ENCODE measurements around the gene PDCD2L. TPM values are rescaled to one million over a fixed set of nuclear protein-coding genes. Genes with fewer than 3 reads are reported as not detected.

The PDCD2L gene
- total and polyA plus RNA-seq, 4 donors = 7.5 to 11.8 (median 10.8) TPM

- peaks cover 22 to 54% (median 26%) of the 10 kb centered on the region in 4 donors for H3K36me3 ChIP-seq (ENCODE audit: control insufficient read depth in 4 of 4, insufficient read depth in 4 of 4, low read length in 4 of 4)
- no peaks in the 10 kb centered on the region for H3K9me3 ChIP-seq (ENCODE audit: control insufficient read depth in 4 of 4, insufficient read depth in 3 of 4, low read length in 3 of 4)
- H3K27ac ChIP-seq (ENCODE audit: low read depth in 1 of 2, low read length in 1 of 2) = no peak overlapping the region
- 83 to 92% methylated on average over 8 of the region's 8 CpGs for WGBS, 2 donors
- DNase-seq (no peak), ATAC-seq (ENCODE audit: insufficient read depth, low FRiP score) (no peak)
- TF ChIP-seq CTCF (IDR thresholded peaks at IDR 0.05; ENCODE audit: control extremely low read depth, extremely low read depth) = no peak
- H3K27me3 ChIP-seq (ENCODE audit: control insufficient read depth in 3 of 3, insufficient read depth in 3 of 3, low read length in 2 of 3) = no peaks in the 10 kb centered on the region
- no peak overlapping the region for H3K4me3 ChIP-seq
- no peak overlapping the region for H3K9ac ChIP-seq (ENCODE audit: insufficient read depth in 1 of 2, low read length in 2 of 2)
- H3K4me1 ChIP-seq (ENCODE audit: control insufficient read depth in 5 of 5, insufficient read depth in 5 of 5, low read length in 5 of 5) = no peaks in the 10 kb centered on the region
These were observed 28.6 kb upstream of the PDCD2L start for GRCh38 chr19:34375598-34375997.

- Histone ChIP-seq H3K27ac (ENCODE audit: low read depth in 1 of 2, low read length in 1 of 2) (no peak overlapping the region), H3K9me3 (ENCODE audit: control insufficient read depth in 4 of 4, insufficient read depth in 3 of 4, low read length in 3 of 4) (no peaks in the 10 kb centered on the region), H3K4me1 (ENCODE audit: control insufficient read depth in 5 of 5, insufficient read depth in 5 of 5, low read length in 5 of 5) (no peaks in the 10 kb centered on the region), H3K4me3 (no peak overlapping the region), H3K27me3 (ENCODE audit: control insufficient read depth in 3 of 3, insufficient read depth in 3 of 3, low read length in 2 of 3) (no peaks in the 10 kb centered on the region), H3K9ac (ENCODE audit: insufficient read depth in 1 of 2, low read length in 2 of 2) (no peak overlapping the region), H3K36me3 (ENCODE audit: control insufficient read depth in 4 of 4, insufficient read depth in 4 of 4, low read length in 4 of 4) (peaks cover 32 to 74% (median 47%) of the 10 kb centered on the region in 4 donors)
- 94% methylated on average over 5 of the region's 5 CpGs for WGBS, 2 donors
- TF ChIP-seq CTCF (IDR thresholded peaks at IDR 0.05; ENCODE audit: control extremely low read depth, extremely low read depth) = no peak
- ATAC-seq (ENCODE audit: insufficient read depth, low FRiP score) (no peak), DNase-seq (no peak)
These were observed 23.5 kb upstream of the PDCD2L start for GRCh38 chr19:34380639-34381241.

DNA sequence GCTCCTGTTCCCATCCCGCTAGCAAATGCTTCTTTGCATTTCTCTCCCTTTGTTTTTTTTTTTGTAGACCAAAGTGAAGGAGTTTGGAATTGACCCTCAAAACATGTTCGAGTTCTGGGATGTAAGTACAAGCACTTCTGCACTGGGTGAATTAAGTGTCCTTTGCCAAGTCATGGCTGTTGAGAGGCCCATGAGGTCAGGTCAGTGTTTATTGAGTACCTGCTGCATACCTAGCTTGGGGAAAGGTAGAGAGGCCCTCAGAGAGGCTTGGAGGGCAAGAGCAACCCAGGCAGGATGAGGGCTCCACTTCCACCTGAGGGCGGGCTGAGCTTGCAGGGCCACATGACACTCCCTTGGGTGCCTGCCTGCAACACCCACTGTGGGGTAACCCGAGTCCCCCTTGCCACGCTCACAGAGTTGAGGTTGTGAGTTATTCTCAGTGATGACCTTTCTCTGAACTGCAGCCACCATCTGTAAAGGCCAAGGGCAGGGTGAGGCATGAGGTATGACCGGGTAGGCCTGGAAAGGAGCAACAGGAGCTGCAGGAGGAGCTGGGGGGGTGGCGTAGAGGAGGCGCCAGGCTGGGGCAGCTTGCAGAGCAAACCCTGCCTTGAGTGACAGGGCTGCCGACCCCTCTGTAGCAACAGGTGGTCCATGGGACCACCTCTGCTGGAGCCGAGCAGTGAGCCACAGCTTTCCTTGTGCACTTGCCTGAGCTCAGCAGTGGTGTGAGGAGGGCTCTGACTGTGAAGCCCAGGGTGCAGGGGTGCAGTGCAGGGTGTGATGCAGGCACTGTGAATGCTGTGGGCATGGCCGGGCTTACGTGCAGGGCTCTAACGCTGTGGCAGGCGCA is 22.6 kb upstream of the PDCD2L start:
- no peak for DNase-seq
- TF ChIP-seq CTCF (IDR thresholded peaks at IDR 0.05; ENCODE audit: control extremely low read depth, extremely low read depth) = no peak
- H3K4me3 ChIP-seq = no peak overlapping the region
- no peak for ATAC-seq (ENCODE audit: insufficient read depth, low FRiP score)
- H3K36me3 ChIP-seq (ENCODE audit: control insufficient read depth in 4 of 4, insufficient read depth in 4 of 4, low read length in 4 of 4) = peaks cover 37 to 71% (median 47%) of the 10 kb centered on the region in 4 donors
- H3K4me1 ChIP-seq (ENCODE audit: control insufficient read depth in 5 of 5, insufficient read depth in 5 of 5, low read length in 5 of 5) = no peaks in the 10 kb centered on the region
- H3K9ac ChIP-seq (ENCODE audit: insufficient read depth in 1 of 2, low read length in 2 of 2) = no peak overlapping the region
- no peak overlapping the region for H3K27ac ChIP-seq (ENCODE audit: low read depth in 1 of 2, low read length in 1 of 2)
- 94 to 96% methylated on average over 14 of the region's 14 CpGs for WGBS, 2 donors
- no peaks in the 10 kb centered on the region for H3K27me3 ChIP-seq (ENCODE audit: control insufficient read depth in 3 of 3, insufficient read depth in 3 of 3, low read length in 2 of 3)
- H3K9me3 ChIP-seq (ENCODE audit: control insufficient read depth in 4 of 4, insufficient read depth in 3 of 4, low read length in 3 of 4) = no peaks in the 10 kb centered on the region
